GM19351 (cell line): ENCODE results near the gene FBXO42.
A peak's percentile ranks its signal among the peaks of the same experiment; 100 is the strongest.
"Not testable (repeated sequence)": the region's sequence is repeated elsewhere in the genome, so short reads cannot be mapped to it uniquely, and the experiment has no call there.

Experiments used
- ATAC-seq: cut with Tn5 transposase; IDR thresholded peaks from one replicate; pipeline ENCODE4 v1.9.1; 2021; ENCODE audit warnings: mild to moderate bottlenecking, moderate library complexity; ENCODE audit not compliant: unreplicated experiment

The FBXO42 gene

DNA sequence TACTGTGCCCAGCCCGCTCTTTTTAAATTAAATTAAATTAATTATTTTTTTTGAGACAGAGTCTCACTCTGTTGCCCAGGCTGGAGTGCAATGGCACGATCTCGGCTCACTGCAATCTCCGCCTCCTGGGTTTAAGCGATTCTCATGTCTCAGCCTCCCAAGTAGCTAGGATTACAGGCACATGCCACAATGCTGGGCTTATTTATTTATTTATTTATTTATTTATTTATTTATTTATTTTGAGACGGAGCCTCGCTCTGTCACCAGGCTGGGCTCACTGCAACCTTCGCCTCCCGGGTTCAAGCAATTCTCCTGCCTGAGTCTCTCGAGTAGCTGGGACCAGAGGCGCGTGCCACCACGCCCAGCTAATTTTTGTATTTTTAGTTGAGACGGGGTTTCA is 129.6 kb downstream of the FBXO42 start:
- ATAC-seq, result not testable (repeated sequence)

DNA sequence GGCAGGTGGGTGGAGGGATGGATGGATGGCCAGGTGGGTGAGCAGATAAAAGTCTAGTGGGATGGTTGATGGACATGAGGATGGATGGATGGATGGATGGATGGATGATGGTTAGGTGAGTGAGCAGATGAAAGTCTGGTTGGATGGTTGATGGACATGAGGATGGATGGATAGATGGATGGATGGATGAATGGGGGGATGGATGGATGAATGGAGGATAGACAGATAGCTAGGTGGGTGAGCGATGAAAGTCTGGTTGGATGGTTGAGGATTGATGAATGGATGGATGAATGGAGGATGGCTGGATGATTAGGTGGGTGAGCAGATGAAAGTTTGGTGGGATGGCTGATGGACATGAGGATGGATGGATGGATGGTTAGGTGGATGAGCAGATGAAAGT is 130.8 kb downstream of the FBXO42 start:
- ATAC-seq, result no peak

DNA sequence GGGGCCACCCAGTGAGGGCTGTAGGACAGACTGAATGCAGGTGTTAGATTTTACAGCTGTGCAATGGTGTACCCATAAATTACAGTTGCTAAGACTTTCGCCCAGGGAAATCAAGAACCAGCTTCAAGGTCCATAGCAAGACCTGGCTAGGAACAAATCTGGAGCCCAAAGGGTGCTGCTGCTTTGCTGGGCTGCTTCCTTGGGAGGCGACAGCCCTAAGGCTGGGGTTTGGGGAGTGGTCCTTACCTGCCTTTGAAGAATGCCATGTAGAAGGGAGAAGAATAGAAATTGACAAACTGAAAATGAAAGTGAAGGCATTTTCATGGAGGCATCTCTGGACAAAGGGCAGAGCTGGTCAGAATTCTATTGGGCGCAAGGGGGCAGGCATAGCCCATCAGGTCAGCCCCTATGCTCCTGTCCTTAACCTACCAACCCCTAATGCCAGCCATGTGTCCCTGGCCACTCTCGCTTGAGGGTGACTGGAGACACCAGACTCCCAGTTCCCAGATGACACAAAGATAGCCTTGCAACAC is 132.2 kb downstream of the FBXO42 start:
- no peak for ATAC-seq

DNA sequence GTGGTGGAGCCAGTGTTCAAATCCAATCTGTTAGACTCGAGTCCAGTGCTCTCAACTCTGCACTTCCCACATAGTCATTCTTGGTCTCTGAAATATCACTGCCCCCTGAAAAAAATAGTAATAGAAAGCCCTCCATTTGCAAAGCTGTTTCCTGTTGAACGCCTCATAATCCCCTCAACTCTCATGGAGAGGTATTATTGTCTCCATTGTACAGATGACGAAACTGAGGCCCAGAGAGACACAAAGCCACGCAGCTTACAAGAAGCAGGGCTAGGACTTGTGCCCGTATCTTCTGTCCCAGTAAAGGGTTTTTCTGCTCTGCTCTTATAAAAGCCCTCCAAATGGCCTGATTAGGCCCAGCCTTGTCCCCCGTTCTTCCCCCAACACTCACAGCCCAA is 133.6 kb downstream of the FBXO42 start:
- no peak for ATAC-seq

DNA sequence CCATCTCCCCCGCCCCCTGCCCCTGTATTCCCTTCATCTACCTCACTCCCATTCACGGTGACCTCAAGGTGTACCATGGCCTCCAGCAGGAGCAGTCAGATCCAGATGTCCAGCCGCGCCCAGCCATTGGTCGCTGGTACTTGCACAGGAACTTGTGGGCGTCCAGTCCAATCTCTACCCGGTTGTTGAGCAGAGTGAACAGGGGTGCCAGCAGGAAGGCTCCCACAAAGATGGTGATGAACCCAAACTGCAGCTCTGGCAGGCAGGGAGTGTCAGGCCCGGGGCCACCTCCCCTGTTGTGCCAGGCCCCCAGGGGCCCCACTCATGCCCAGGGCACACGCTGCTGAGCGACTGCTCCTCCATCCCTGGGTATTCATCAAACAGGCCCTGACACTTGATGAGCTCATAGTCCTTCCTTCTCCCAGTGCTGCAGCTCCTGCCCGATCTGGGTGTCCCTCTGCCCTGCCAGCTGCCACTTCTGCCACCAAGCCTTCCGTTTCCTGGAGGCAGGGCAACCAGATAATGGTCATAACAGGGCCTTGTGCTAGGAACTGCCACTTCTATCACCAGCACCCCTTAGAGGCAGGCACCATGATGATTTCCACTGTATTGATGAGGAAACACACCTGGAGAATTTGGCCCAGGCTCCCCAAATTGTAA is 134.1 kb downstream of the FBXO42 start:
- ATAC-seq, result no peak

DNA sequence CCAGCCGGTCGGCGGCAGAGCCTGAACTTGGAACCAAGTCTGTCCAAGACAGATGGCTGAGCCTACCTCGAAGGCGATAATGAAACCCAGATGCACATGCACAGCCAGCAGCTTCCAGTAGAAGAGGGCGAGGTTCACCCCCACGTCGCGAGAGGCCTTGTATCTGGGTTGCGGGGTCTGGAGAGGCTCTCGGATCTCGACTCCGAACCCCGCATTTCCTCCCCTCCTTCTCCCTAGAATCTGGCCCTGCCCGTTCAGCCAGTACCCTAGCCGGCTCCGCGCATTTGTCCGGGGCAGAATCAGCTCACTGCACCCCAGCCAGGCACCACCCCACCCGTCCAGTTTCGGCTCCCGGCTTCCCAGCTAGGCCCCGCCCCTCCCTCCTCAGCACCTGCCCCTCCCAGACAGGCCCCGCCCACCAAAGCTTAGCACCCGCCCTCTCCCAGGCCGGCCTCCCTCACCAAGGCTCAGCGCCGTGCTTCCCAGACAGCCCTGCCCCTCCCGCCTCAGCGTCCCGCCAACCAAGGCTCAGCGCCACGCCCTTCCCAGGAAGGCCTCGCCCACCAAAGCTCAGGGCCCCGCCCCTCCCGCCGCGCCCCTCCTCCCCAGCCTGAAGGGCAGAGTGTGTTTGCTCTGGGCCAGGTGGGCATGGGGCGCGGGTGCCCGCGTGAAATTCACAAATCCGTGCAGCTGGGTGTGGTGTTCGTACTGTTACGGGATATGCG is 135.1 kb downstream of the FBXO42 start:
- peak; percentile 93 for ATAC-seq

DNA sequence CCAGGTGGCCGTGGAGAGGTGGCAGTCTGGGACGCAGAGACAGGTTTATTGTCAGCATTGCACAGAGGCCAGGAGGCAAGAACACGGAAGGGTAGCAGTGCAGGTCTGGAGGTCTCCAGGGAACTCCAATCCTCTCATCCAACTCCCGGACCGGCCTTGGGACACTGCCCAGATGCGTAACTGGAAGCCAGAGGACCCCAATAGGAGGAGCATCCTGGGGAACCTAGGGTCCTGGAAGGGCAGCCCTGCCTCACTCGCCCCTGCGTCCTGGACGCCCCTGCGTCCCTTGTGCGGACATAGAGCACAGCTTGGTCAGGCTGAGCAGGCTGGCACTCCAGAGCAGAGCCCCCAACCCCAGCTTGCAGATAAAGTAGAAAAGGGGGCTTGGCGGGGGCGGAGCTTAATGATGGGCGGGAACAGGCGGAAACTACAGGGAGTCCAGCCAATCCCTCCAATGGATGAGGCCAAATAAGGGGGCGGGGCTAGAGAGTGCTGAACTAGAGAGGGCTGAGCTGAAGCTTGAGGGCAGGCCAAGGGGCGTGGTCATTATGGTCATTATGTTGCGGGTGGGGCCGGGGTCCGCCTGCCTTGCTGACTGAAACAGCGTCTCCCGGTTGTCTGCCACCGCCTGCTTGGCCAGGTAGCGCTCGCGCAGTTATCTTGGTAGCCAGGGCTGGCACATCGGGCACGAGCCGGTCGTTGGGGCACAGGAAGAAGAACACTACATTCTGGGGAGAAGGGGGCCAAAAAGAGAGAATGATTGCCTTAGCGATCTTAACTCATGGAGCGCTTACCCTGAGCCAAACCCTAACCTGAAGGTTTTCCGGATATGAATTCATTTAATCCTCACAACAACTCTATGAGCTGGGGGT is 136.2 kb downstream of the FBXO42 start:
- no peak for ATAC-seq

DNA sequence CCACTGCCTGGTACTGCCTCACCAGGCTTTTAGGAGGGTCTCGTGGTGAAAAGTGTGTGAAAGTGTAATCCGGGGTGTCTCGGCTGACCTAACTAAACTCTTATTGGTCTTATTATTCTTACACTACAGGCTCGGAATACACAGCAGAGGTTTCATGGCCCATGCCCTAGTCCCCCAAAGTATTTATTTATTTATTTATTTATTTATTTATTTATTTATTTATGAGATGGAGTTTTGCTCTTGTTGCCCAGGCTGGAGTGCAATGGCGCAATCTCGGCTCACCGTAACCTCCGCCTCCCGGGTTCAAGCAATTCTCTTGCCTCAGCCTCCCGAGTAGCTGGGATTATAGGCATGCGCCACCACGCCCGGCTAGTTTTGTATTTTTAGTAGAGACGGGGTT is 137.0 kb downstream of the FBXO42 start:
- not testable (repeated sequence) for ATAC-seq

DNA sequence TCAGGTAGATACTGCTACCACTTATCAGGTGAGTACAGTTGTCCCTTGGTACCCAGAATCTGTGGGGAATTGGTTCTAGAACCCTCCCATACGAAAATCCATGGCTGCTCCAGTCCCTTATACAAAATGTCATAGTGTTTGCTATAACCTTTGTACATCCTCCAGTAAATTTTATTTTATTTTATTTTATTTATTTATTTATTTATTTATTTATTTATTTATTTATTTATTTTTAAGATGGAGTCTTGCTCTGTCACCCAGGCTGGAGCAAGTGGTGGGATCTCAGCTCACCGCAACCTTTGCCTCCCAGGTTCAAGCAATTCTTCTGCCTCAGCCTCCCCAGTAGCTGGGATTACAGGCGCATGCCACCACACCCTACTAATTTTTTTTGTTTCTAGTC is 138.7 kb downstream of the FBXO42 start:
- ATAC-seq, result not testable (repeated sequence)

DNA sequence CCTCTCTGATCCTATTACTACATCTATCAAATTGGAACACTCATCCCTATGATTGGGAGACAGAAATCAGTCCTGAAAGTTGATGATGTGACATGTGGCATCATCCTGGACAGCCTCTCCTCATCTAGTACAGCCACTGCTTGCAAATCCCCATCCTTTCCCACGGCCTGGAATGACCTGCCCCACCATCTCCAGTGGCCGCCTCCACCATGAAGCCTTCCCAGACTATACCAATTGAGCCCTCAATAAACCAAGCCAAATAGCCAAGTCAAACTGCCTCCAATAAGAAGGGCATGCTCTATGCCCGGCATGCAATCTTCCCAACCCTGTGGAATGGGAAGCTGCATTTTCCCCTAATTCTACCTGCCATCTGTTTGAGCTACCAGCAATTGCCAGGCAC is 139.3 kb downstream of the FBXO42 start:
- no peak for ATAC-seq

DNA sequence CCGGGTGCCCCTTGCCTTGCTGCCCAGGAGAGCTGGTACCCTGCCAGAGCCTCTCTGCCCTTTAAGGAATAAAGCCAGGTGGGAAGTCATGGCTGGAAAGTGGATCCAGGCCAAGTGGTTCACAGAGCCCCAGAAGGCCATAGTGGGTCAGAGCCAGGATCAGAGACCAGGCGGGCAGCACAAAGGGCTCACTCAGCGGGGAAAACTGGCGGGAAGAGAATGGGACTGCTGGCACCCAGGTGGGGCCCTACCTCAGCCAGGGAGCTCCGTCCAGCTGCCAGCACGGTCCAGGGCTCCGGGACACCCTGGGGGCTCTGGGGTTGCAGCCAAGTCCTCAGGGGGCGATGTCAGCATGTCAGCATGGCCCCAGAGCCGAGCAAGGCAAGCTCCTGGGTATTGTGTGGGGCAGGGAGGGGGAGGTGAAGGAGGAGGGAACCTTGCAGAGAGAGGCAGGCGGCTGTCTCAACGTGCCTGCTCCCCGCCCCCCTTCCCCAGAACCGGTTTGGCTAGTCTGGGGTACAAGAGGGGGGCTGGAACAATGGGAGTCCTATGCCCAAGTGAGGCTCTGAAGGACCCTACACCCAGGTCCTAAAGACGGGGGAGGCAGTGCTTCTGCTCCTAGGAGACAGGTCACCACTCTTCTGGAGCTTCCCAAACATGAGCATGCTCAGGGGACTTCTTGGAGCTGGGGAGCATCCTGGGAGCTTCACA is 139.9 kb downstream of the FBXO42 start, which contains the start of gene ARHGEF19:
ARHGEF19 (minus strand) TSS at position 402 of the 711 bp plus-strand sequence. CDS start 3,598 bp downstream, outside the sequence.
- no peak for ATAC-seq

DNA sequence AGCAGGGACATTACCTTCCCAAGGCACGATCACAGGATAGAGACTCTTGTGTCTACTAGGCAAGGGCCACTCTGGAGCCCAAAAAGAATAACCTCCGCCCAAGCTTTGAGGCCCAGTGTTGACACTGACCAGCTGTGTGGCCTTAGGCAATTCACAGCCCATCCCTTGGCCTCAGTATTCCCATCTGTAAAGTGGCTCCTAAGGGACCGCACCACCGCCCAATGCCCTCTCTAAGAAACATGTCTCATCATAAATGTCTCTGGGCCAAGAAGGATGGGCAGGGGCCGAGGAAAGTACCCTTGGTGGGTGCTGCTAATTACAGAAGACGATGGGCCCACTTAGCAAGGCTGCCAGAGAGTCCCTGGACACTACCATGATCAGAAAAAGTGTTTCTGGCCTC is 140.5 kb downstream of the FBXO42 start:
- no peak for ATAC-seq

DNA sequence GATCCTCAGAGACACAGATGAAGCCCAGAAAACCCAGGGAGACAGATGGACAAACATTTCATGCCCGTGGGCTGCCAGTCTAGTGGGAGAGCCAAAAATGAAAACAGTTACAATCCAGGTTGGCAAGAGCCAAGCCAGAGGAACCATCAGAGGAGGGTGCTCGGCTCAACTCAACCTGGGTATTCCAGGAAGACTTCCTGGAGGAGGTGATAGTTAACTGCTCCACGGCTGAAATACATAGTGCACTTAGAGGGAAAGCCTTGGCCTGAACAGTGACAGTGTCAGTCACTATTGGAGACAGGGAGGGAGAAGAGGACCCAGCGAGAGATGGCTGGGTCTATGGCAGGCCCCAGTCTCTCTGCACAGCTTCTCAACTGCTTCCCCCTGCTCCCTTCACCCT is 141.7 kb downstream of the FBXO42 start:
- ATAC-seq, result no peak

DNA sequence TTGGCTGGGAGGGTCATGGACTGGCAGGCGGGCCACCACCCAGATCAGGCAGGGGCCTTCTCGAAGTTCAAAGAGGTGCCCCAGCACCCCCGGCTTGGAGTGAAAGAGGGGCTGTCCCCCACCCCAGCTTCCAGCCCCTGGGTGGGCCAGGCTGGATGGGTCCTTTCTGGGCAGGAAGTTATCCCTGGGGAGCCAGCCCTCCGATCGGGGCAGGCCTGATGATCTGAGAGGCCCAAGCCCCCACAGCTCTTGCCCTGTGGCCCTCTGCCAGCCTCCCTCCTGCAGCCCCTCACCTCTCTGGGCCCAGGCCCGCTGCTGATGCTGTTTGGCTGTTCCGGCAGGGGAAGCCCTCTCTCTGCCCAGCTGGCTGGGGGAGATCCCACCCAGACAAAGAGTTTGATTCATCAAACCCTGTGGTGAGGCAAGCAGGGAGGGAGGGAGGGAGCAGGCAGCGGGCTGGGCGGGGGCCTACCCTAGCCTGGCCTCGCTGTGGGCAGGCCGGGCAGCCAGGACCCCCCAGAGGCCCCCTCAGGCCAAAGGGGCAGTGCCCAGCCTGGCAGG is 142.4 kb downstream of the FBXO42 start:
- ATAC-seq, result no peak

DNA sequence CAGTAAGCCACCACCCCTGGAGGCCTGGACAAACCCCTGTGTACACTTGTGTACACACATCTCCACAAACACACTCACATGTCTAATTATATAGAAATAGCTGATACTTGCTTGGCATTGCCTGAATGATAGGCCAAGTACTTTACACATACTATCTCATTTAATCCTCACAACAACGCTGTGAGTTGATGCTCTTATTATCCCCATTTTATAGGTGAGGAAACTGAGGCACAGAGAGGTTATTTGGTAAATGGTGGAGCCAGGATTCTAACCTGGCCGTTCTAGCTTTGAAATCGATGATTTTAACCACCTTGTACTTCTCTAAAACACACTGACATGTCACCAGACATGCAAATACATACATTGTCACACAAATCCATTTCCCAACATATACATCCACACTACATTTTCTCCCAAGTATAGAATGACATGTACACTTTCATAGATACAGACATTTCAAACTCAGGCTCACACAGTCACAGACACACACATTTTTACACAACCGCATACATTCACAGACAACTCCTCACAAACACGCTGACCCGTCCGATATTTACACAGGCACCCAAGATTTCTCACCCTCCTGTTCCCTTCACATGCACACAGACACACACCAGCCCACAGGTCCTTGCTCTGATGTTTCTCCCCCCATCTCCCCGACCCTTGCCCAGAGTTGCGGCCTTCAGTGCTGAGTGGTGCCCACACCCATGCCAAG is 143.0 kb downstream of the FBXO42 start:
- ATAC-seq, result no peak

DNA sequence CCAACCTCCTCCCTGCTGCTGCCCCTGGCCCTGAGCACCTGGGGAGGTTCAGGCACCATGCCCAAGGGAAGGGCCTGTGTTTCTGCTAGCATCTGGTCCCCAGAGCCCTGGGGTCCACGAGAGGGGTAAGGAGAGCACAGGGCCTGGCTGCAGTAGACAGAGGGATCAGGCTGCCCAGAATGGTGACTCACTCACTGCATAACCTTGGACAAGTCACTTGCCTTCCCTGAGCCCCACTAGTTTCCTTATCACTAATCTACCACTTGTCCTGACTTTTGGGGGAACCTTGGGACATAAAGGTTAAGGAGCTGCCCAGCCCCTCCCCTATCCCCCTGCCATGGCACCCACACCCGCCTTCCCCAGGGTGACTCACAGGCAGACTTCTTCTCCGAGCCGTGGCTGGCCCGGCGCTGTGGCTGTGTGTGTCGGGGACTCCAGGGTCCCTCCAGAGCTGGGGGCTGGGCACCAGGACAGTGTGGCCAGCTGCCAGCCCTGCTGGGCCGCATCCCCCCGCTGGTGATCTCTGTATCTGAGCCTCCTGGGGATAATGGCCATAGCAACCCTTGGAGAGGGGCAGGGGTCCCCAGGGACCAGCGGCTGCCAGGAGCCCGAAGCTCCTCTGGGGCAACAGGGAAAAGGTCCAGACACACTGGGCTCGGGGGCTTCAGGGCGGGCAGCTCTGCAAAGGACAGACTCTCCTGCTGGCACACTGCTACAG is 143.9 kb downstream of the FBXO42 start:
- ATAC-seq, result no peak

DNA sequence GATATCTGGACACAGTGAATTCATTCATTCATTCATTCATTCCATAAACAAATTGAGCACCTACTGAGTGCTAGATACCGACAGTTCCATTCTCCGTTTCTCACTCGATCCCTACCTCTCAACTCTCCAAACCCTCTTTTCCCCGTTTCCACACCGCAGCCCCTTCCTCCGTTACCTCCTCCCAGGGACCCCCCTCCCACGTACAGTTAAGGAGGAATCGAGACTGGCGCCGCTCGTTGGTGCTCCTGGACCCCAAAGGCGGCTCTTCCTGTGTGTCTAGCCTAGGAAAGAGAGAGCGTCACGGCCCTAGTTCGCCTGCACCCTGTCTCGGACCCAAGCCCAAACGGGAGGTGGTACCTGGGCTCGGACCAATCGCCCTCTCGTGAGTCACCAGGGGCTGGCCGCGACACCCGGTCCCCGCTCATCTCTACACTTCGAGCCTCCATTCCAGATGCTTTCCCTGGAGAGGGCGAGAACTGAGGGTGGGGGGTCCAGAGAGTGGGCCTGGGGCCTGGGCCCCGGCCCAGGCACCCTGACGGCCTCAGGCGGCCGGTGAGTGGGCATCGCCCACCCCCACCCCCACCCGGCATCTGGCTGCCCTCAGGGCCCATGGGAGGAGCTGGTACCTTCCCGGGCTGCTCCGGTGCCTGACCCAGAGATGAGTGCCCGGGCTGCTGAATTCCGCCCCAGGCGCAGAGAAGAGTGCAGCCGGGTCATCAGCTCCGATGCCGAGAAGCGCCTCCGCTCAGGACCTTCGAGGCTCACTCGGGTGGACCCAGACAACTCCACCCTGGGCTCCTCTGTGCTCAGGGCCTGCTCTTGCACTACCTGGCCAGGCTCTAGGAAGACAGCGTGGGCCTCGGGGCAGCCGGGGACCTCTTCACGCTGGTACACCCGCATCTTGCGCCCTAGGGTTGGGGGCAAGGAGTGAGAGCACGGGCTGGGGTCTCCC is 144.7 kb downstream of the FBXO42 start:
- no peak for ATAC-seq
